ENCODE data around the gene SAP30L. TPM values are rescaled to one million over a fixed set of nuclear protein-coding genes. Genes with fewer than 3 reads are reported as not detected.

The SAP30L gene
- total RNA-seq, 2 experiments from 2014 or later, result 22.1 to 24.5 TPM

DNA sequence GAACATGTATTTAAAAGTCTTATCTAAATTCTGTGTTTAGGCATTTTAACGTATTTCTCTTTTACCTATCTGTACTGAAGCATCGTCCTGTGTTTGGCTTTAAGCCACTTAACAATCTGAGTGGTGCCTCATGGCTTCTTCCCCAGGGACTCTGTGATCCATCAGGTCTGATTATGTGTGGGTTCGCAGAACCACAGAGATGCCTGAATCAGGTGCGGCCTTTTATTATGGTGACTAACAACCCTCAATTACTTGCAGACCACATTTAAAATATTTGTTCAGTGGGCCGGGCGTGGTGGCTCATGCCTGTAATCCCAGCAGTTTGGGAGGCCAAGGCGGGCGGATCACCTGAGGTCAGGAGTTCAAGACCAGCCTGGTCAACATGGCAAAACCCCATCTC is 39.6 kb upstream of the SAP30L start:
- POLR2A ChIA-PET, result interaction anchor here (0.6 kb wide), 1 partner anchor 214 kb away, joined by 4 read pairs; no protein-coding TSS in a partner anchor
- intact Hi-C loops (cut with DNase I, micrococcal nuclease), result loop anchor here in 1 of 2 experiments (5.0 kb wide), 2 partner anchors 209 to 434 kb away; no protein-coding TSS in a partner anchor

DNA sequence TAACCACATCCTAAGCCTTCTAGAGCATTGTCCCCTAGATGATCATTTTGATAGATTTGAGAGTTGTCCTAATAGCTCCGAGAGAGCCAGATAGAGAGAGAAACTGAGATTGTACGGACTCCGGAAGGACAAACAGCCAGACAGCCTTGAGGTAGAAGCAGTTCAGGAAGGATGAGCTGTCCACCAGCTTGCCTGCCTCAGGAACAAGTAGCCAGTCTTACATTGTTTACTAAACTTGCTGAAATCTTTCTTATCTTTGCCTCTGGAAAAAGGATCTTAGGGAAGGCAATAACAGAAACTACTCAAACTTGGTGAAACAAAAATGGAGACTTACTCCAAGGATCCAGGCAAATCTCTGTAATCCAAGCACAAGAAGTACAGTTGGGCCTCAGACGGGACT is 39.0 kb upstream of the SAP30L start:
- H3K4me1 Mint-ChIP-seq, result peaks cover 8% of the 10 kb centered on the region
- intact Hi-C loops (cut with DNase I, micrococcal nuclease), result loop anchor here in 1 of 2 experiments (5.0 kb wide), 2 partner anchors 210 to 435 kb away; no protein-coding TSS in a partner anchor
- H3K27me3 Mint-ChIP-seq, result no peaks in the 10 kb centered on the region
- POLR2A ChIA-PET, result no interaction called here
- ATAC-seq, result no peak
- H3K27ac Mint-ChIP-seq, result no peak overlapping the region
- H3K36me3 Mint-ChIP-seq (ENCODE audit: low read depth), result peaks cover 9% of the 10 kb centered on the region
- DNase-seq, result no peak
- CTCF ChIA-PET, result interaction anchor here (1.1 to 3.9 kb wide), 4 partner anchors 15 to 334 kb away, joined by 3 to 17 read pairs (median 6); no protein-coding TSS in a partner anchor
- H3K4me3 Mint-ChIP-seq, result no peak overlapping the region
- no peaks in the 10 kb centered on the region for H3K9me3 Mint-ChIP-seq (ENCODE audit: low read depth)

More for the DNA sequence above, 39.6 kb upstream of the SAP30L start:
- Mint-ChIP-seq H3K27ac (no peak overlapping the region), H3K4me3 (no peak overlapping the region), H3K36me3 (ENCODE audit: low read depth) (peaks cover 9% of the 10 kb centered on the region), H3K27me3 (no peaks in the 10 kb centered on the region), H3K9me3 (ENCODE audit: low read depth) (no peaks in the 10 kb centered on the region), H3K4me1 (peaks cover 8% of the 10 kb centered on the region)
- CTCF ChIA-PET, result interaction anchor here (0.8 to 3.9 kb wide), 7 partner anchors 11 to 431 kb away, joined by 4 to 55 read pairs (median 19); no protein-coding TSS in a partner anchor
- DNase-seq (no peak), ATAC-seq (no peak)

DNA sequence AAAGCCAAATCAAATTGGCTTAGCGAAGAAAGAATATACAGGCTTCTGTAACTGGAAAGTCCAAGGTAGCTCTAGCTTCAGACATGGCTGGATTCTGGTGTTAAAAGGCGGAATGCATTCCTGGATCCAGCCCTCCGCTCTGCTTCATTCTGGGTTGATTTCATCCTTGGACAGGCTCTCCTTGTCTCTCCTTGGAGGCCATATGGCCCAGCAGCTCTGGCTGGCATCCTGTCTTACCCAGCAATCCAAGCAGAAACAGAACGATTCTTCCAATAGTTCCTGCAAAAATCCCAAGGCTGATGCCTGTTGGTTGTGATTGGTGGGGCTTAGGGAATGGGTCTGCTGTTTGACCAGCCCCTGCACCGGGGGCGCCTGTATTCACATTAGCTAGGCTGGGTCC is 37.0 kb upstream of the SAP30L start:
- H3K4me1 Mint-ChIP-seq, result peaks cover 8% of the 10 kb centered on the region
- ChIA-PET POLR2A (no interaction called here), CTCF (interaction anchor here (0.5 kb wide), 1 partner anchor 248 kb away, joined by 3 read pairs; no protein-coding TSS in a partner anchor)
- no peaks in the 10 kb centered on the region for H3K27me3 Mint-ChIP-seq
- H3K4me3 Mint-ChIP-seq, result no peak overlapping the region
- H3K36me3 Mint-ChIP-seq (ENCODE audit: low read depth), result peaks cover 7% of the 10 kb centered on the region
- no peaks in the 10 kb centered on the region for H3K9me3 Mint-ChIP-seq (ENCODE audit: low read depth)
- no peak for ATAC-seq
- DNase-seq, result no peak
- intact Hi-C loops (cut with DNase I, micrococcal nuclease), result loop anchor here in 1 of 2 experiments (5.0 kb wide), 2 partner anchors 212 to 437 kb away; no protein-coding TSS in a partner anchor
- H3K27ac Mint-ChIP-seq, result no peak overlapping the region

DNA sequence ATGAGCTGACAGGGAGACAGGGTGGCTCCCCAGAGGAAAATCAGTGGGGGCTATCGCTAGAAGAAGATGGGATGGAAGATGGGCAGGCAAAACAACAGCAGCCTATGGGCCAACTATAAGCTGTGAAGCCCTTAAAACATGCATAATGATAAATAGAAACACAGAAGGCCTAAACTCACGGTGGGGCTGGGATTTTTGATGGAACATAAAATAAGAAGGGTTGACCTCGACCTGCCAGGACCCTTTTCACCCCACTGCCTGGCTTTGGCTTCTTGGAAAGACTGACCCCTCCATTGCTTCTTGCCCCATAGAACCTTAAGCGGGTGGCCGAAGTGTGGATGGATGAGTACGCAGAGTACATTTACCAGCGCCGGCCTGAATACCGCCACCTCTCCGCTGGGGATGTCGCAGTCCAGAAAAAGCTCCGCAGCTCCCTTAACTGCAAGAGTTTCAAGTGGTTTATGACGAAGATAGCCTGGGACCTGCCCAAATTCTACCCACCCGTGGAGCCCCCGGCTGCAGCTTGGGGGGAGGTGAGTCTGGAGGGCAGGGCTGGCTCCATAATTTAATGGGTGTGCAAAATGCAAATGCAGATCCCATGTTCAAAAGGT is 36.5 kb upstream of the SAP30L start:
- peaks cover 8% of the 10 kb centered on the region for H3K4me1 Mint-ChIP-seq
- intact Hi-C loops (cut with DNase I, micrococcal nuclease), result loop anchor here in 1 of 2 experiments (5.0 kb wide), 2 partner anchors 212 to 437 kb away; no protein-coding TSS in a partner anchor
- DNase-seq, result no peak

DNA sequence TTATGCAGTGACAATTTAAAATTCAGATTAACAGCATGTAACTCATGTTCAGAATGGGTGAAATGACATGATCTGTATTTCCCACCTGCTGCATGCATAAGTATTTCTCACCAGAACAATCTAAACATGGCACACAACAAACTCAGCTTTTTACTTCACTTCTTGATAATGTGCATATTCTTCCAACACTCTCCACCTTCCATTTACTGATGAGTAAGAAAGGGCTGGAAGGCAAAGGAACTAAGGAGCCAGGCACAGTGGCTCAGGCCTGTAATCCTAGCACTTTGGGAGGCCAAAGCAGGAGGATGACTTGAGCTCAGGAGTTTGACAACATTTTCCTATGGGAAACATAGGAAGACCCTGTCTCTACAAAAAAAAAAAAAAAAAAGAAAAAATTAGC is 35.8 kb upstream of the SAP30L start:
- intact Hi-C loops (cut with DNase I, micrococcal nuclease), result no loop called here
- Mint-ChIP-seq H3K4me1 (peaks cover 7% of the 10 kb centered on the region), H3K9me3 (ENCODE audit: low read depth) (no peaks in the 10 kb centered on the region), H3K36me3 (ENCODE audit: low read depth) (peaks cover 10% of the 10 kb centered on the region), H3K4me3 (no peak overlapping the region), H3K27ac (no peak overlapping the region), H3K27me3 (no peaks in the 10 kb centered on the region)
- ATAC-seq (no peak), DNase-seq (no peak)
- POLR2A ChIA-PET, result no interaction called here
- CTCF ChIA-PET, result interaction anchor here (0.9 kb wide), 1 partner anchor 435 kb away, joined by 3 read pairs; no protein-coding TSS in a partner anchor

More for the DNA sequence above, 36.5 kb upstream of the SAP30L start:
- Mint-ChIP-seq H3K36me3 (ENCODE audit: low read depth) (peaks cover 9% of the 10 kb centered on the region), H3K4me3 (no peak overlapping the region), H3K9me3 (ENCODE audit: low read depth) (no peaks in the 10 kb centered on the region), H3K27me3 (no peaks in the 10 kb centered on the region), H3K27ac (no peak overlapping the region)
- no peak for ATAC-seq
- ChIA-PET CTCF (interaction anchor here (0.5 to 0.9 kb wide), 2 partner anchors 249 to 434 kb away, joined by 3 read pairs; no protein-coding TSS in a partner anchor), POLR2A (no interaction called here)

DNA sequence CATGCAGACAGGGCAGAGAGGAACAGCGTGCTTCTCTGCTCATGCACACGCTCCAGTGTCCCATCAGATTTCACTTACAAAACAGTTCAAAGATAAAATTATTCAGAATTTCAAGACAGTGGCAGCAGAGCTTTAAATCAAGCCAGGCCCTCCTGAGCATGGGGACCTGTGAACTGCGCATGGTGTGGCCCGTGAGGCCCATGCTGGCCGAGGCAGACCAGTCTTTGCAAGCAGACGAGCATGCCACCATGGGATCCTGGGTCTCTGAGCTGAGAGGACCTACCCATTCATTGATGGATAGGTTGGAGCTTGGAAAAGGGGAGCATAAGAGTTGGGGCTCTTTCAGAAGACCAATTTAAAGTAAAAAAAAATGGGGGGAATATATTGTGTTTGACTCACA is 35.0 kb upstream of the SAP30L start:
- intact Hi-C loops (cut with DNase I, micrococcal nuclease), result no loop called here
- POLR2A ChIA-PET, result no interaction called here
- ATAC-seq, result no peak
- CTCF ChIA-PET, result no interaction called here
- Mint-ChIP-seq H3K4me3 (no peak overlapping the region), H3K4me1 (no peaks in the 10 kb centered on the region), H3K36me3 (ENCODE audit: low read depth) (peaks cover 10% of the 10 kb centered on the region), H3K27ac (no peak overlapping the region), H3K27me3 (no peaks in the 10 kb centered on the region), H3K9me3 (ENCODE audit: low read depth) (no peaks in the 10 kb centered on the region)
- no peak for DNase-seq

DNA sequence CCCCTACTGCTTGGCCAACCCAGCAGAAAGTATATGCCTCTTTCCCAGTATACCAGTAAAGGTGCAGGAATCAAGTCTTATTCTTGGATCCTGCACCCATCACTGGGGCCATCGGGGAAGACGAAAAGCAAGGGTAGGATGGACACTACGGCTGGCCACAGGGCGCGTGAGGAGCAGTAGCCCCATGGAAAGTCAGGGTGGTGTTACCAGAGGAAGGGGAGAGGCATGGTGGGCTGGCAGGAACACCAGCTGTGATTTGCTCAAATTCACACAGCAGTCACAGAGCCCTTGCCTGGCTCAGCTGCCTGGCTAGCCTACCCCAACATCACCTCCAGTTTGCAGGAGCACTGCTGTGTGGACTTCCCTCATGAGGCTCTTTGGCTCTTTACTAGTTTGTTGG is 34.5 kb upstream of the SAP30L start:
- Mint-ChIP-seq H3K36me3 (ENCODE audit: low read depth) (peaks cover 10% of the 10 kb centered on the region), H3K27me3 (no peaks in the 10 kb centered on the region), H3K4me1 (no peaks in the 10 kb centered on the region), H3K4me3 (no peak overlapping the region), H3K9me3 (ENCODE audit: low read depth) (no peaks in the 10 kb centered on the region), H3K27ac (no peak overlapping the region)
- ATAC-seq (no peak), DNase-seq (no peak)
- intact Hi-C loops (cut with DNase I, micrococcal nuclease), result no loop called here
- ChIA-PET POLR2A (no interaction called here), CTCF (interaction anchor here (0.6 kb wide), 1 partner anchor 437 kb away, joined by 3 read pairs; no protein-coding TSS in a partner anchor)

DNA sequence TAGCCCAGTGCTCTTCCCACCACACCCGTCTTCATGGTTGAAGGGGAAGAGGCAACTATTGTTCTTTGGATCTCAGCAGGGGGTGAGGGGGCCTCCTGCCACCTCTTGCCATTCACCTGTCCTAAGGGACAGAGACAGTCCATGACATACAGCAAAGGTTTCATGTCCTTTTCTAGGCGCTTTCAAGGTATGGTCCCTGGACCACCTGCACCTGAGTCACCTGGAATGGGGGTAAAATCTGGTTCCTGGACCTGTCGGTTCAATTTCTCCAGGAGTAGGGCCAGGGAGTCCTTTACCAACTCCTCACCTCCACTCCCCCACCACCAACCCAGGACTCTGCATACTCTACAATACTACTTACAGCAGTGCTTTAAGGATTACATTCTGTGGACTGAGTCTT is 33.5 kb upstream of the SAP30L start:
- ATAC-seq (no peak), DNase-seq (no peak)
- ChIA-PET POLR2A (no interaction called here), CTCF (no interaction called here)
- H3K27me3 Mint-ChIP-seq, result no peaks in the 10 kb centered on the region
- H3K9me3 Mint-ChIP-seq (ENCODE audit: low read depth), result no peaks in the 10 kb centered on the region
- H3K36me3 Mint-ChIP-seq (ENCODE audit: low read depth), result peaks cover 14% of the 10 kb centered on the region
- no peaks in the 10 kb centered on the region for H3K4me1 Mint-ChIP-seq
- H3K27ac Mint-ChIP-seq, result no peak overlapping the region
- H3K4me3 Mint-ChIP-seq, result no peak overlapping the region
- intact Hi-C loops (cut with DNase I, micrococcal nuclease), result no loop called here

DNA sequence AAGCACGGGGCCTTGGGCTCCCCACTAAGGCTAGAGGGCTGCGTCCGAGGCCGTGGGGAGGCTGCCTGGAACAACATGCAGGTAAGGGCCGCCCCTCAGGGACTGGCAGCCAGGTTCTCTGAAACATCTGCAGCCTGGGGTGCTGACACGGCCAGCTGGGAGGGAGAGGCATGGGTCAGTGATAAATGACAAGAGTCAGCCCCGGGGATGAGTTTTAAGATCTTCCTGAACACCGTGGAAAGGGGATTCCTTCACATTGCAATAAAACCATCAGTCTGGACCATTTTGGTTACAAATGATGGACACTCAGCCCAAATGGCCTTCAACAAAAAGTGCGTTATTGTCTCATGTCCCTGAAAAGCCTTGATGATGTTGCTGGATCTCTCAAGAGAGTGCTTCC is 32.9 kb upstream of the SAP30L start:
- Mint-ChIP-seq H3K4me3 (no peak overlapping the region), H3K36me3 (ENCODE audit: low read depth) (peaks cover 14% of the 10 kb centered on the region), H3K27ac (no peak overlapping the region)

DNA sequence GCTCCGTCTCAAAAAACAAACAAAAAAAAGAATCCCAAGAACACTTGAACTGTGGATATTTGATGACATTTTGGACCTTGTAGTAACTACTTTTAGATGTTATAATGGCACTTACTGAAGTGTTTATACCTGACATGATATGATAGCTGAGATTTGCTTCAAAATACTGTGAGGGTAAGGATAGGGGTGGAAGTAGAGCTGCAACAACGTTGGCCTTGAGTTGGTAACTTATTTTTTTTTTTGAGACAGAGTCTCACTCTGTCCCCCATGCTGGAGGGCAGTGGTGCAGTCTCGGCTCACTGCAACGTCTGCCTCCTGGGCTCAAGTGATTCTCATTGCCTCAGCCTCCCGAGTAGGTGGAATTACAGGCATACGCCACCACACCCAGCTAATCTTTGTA is 30.7 kb upstream of the SAP30L start:
- DNase-seq (no peak), ATAC-seq (no peak)
- H3K9me3 Mint-ChIP-seq (ENCODE audit: low read depth), result no peaks in the 10 kb centered on the region
- no peak overlapping the region for H3K4me3 Mint-ChIP-seq
- H3K27ac Mint-ChIP-seq, result no peak overlapping the region
- H3K27me3 Mint-ChIP-seq, result no peaks in the 10 kb centered on the region
- ChIA-PET POLR2A (interaction anchor here (0.5 kb wide), 1 partner anchor 17 kb away, joined by 6 read pairs; no protein-coding TSS in a partner anchor), CTCF (interaction anchor here (0.6 to 1.5 kb wide), 2 partner anchors 11 to 88 kb away, joined by 3 to 6 read pairs; no protein-coding TSS in a partner anchor)
- intact Hi-C loops (cut with DNase I, micrococcal nuclease), result no loop called here
- H3K4me1 Mint-ChIP-seq, result no peaks in the 10 kb centered on the region
- peaks cover 20% of the 10 kb centered on the region for H3K36me3 Mint-ChIP-seq (ENCODE audit: low read depth)

More for the DNA sequence above, 32.9 kb upstream of the SAP30L start:
- Mint-ChIP-seq H3K9me3 (ENCODE audit: low read depth) (no peaks in the 10 kb centered on the region), H3K4me1 (no peaks in the 10 kb centered on the region), H3K27me3 (no peaks in the 10 kb centered on the region)
- no peak for DNase-seq
- intact Hi-C loops (cut with DNase I, micrococcal nuclease), result no loop called here
- ATAC-seq, result no peak
- ChIA-PET POLR2A (no interaction called here), CTCF (interaction anchor here (0.6 kb wide), 1 partner anchor 359 kb away, joined by 3 read pairs; no protein-coding TSS in a partner anchor)

DNA sequence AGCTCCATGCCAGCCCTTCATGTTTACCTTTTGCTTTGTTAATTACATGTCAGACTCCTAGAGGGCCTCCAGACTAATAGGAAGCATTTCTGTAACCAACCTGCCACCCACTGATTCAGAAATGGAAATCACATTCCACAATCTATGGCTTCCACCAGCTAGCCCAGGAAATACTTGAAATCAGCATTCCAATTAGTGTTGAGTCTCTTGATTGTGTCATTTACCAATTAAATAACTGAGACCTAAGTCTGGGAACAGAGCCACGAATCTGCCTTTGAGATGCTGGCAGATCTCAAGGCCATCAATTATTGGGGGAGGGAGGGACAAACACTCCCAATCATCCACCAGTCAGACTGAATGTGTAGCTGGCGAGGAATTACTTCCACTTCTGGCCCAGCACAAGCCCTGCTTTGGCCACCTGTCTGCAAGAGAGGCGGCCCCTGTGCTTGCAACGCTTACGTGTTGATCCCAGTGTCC is 27.4 kb upstream of the SAP30L start:
- H3K4me1 Mint-ChIP-seq, result no peaks in the 10 kb centered on the region
- no peak for DNase-seq
- intact Hi-C loops (cut with DNase I, micrococcal nuclease), result no loop called here
- ATAC-seq, result no peak
- H3K36me3 Mint-ChIP-seq (ENCODE audit: low read depth), result peaks cover 22% of the 10 kb centered on the region
- ChIA-PET CTCF (interaction anchor here (0.7 to 1.0 kb wide), 2 partner anchors 13 to 14 kb away, joined by 3 to 4 read pairs; no protein-coding TSS in a partner anchor), POLR2A (no interaction called here)
- no peak overlapping the region for H3K4me3 Mint-ChIP-seq
- H3K27ac Mint-ChIP-seq, result no peak overlapping the region
- H3K9me3 Mint-ChIP-seq (ENCODE audit: low read depth), result peaks cover 5% of the 10 kb centered on the region
- H3K27me3 Mint-ChIP-seq, result no peaks in the 10 kb centered on the region

DNA sequence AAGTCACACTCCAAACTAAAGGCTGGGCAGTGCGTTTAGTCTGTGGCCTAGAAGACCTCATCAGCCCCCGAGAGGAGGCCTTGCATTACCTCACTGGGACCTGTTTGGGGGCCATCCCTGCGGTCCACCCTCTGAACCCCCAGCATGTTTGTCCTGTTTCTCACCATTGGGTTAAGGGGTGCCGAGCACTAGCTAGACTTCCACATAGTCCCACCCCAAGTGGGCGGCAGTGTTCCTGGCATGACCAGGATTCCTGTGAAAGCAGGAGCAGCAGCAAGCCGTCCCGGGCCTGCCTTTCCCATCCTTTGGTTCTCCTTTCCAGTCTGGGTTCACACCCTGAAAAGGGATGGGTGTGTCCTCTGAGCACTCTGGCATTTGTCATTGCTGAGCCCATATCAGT is 26.6 kb upstream of the SAP30L start:
- no peak for DNase-seq
- ChIA-PET POLR2A (no interaction called here), CTCF (no interaction called here)
- intact Hi-C loops (cut with DNase I, micrococcal nuclease), result no loop called here
- H3K36me3 Mint-ChIP-seq (ENCODE audit: low read depth), result peaks cover 26% of the 10 kb centered on the region
- peaks cover 2% of the 10 kb centered on the region for H3K4me1 Mint-ChIP-seq
- H3K4me3 Mint-ChIP-seq, result no peak overlapping the region
- no peak overlapping the region for H3K27ac Mint-ChIP-seq
- ATAC-seq, result no peak
- H3K9me3 Mint-ChIP-seq (ENCODE audit: low read depth), result peaks cover 10% of the 10 kb centered on the region
- H3K27me3 Mint-ChIP-seq, result no peaks in the 10 kb centered on the region

Data from activated CD4-positive, alpha-beta T cell treated with anti-CD3 and anti-CD28 coated beads for 36 hours (primary cell).